HEK293T (cell line): ENCODE data around the gene PCSK5.

Experiments
- CTBP1 ChIP-seq: fragments of 450-650 bp; IDR thresholded peaks from 2 replicates; pipeline ENCODE4 v1.6.1; 2016; ENCODE audit warnings: borderline replicate concordance
- FOXK2 ChIP-seq: fragments of 450-650 bp; IDR thresholded peaks from 2 replicates; pipeline ENCODE4 v1.6.1; 2016; ENCODE audit warnings: mild to moderate bottlenecking
- FOXM1 ChIP-seq: fragments of 450-650 bp; IDR thresholded peaks from 2 replicates; pipeline ENCODE4 v1.6.1; 2017; ENCODE audit warnings: mild to moderate bottlenecking, borderline replicate concordance
- L3MBTL2 ChIP-seq: fragments of 450-650 bp; conservative IDR thresholded peaks from 2 replicates; pipeline ENCODE4 v1.6.1; 2016; ENCODE audit warnings: mild to moderate bottlenecking
- NFRKB ChIP-seq: fragments of 450-650 bp; IDR thresholded peaks from 2 replicates; pipeline ENCODE4 v1.6.1; 2016; ENCODE audit warnings: mild to moderate bottlenecking, moderate library complexity
- SP1 ChIP-seq: fragments of 450-650 bp; IDR thresholded peaks from 2 replicates; pipeline ENCODE4 v1.6.1; 2017
- SUZ12 ChIP-seq: fragments of 450-650 bp; IDR thresholded peaks from 2 replicates; pipeline ENCODE4 v1.6.1; 2016; ENCODE audit warnings: mild to moderate bottlenecking
- TARDBP ChIP-seq: fragments of 450-650 bp; IDR thresholded peaks from 2 replicates; pipeline ENCODE4 v1.6.1; 2016
- ZNF384 ChIP-seq: fragments of 450-650 bp; IDR thresholded peaks from 2 replicates; pipeline ENCODE4 v1.6.1; 2016

DNA sequence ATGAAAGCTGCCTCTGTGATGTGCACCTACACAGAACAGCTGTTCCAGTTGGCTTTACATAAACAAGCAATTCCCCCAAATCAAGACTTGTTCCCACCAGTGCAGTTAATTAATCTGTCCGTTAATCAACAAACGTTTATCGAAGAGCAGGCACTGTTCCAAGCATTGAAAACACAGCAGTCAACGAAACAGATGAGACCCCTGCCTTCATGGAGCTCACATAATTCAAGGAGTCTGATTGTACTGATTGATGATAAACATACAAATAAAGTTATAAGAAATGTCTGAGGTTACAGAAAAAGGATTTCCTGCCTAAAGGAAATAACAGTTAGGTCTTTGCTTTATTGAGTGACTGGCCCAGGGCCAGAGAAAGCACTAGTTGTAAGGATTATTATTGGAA, 26.2 kb upstream of the PCSK5 start:
- TF ChIP-seq NFRKB, result no peak
- TF ChIP-seq FOXK2, result no peak
- TF ChIP-seq TARDBP, result no peak
- TF ChIP-seq FOXM1, result no peak
- no peak for TF ChIP-seq SUZ12
- TF ChIP-seq CTBP1, result no peak
- no peak for TF ChIP-seq SP1
- TF ChIP-seq L3MBTL2, result no peak
- TF ChIP-seq ZNF384, result no peak
